HCT116 (cell line): ENCODE data around the gene SMS. TPM values are rescaled to one million over a fixed set of nuclear protein-coding genes. Genes with fewer than 3 reads are reported as not detected.

ENCODE experiments used
- ATAC-seq: fragments of 200-7000 bp; cut with Tn5 transposase; 2 replicates; pipeline ENCODE4 v1.9.1; 2020; ENCODE audit warnings: mild to moderate bottlenecking, moderate library complexity
- BruUV-seq: library from RNA; stranded (reverse); fragments of 400-500 nt; replicated peaks from 2 replicates; lab custom pipeline; 2021; lab: Mats Ljungman, UMichigan
- CTCF ChIA-PET: fragments of 300-600 bp; sonication (Branson Sonifier 250); formaldehyde crosslinking; loops from one replicate; lab custom pipeline; 2021; ENCODE audit warnings: antibody characterized with exemption; lab: Charles Lee
- POLR2A ChIA-PET: fragments of 300-600, 350-600 bp; sonication (Branson Sonifier 250); formaldehyde crosslinking; loops from one replicate; lab custom pipeline; 2021; ENCODE audit warnings: antibody characterized with exemption; lab: Charles Lee
- RAD21 ChIA-PET, 2 experiments: fragments of 300-600 bp; sonication (Branson Sonifier 250); formaldehyde crosslinking; loops; one replicate each; lab custom pipeline; 2023; ENCODE audit warnings: low total read pairs in 2 of 2; ENCODE audit not compliant: uncharacterized antibody in 2 of 2, unreplicated experiment in 2 of 2, low non-redundant PET in 1 of 2; lab: Charles Lee
- DNase-seq: peaks from one replicate; pipeline ENCODE4 v3.0.0-alpha.2; 2010; ENCODE audit warnings: low read depth, low spot score
- H2AFZ ChIP-seq: fragments of 200-600 bp; shearing (Covaris generic), sonication (generic); 2 replicates; pipeline ENCODE4 v1.6.1; 2017; ENCODE audit warnings: low read depth, mixed run types, mixed read lengths, antibody characterized with exemption, low read length; ENCODE audit not compliant: poor library complexity, severe bottlenecking
- H3K27ac ChIP-seq: 2 replicates; pipeline ENCODE4 v1.5.1; 2012; ENCODE audit warnings: low read depth, low read length
- H3K27me3 ChIP-seq: fragments of 200-600 bp; sonication (generic); 2 replicates; pipeline ENCODE4 v1.6.1; 2016; ENCODE audit warnings: mixed run types, low read length, mixed read lengths; ENCODE audit not compliant: insufficient read depth
- H3K36me3 ChIP-seq, 2 experiments: fragments of 200-500 bp in 1 of 2; fragments of 200-600 bp in 1 of 2; sonication (Bioruptor generic) in 1 of 2; sonication (generic) in 1 of 2; 2 replicates each; pipeline versions ENCODE4 v1.5.1 to v1.6.1; 2014 to 2016; ENCODE audit warnings: low read length in 2 of 2, inconsistent platforms in 1 of 2, mixed read lengths in 1 of 2, mixed run types in 1 of 2; ENCODE audit not compliant: insufficient read depth in 2 of 2, control insufficient read depth in 1 of 2
- H3K4me1 ChIP-seq, 2 experiments: fragments of 200-600 bp in 1 of 2; sonication (generic) in 1 of 2; 2 replicates each; pipeline versions ENCODE4 v1.5.1 to v1.6.1; 2012 to 2017; ENCODE audit warnings: low read length in 2 of 2, inconsistent platforms in 1 of 2, mild to moderate bottlenecking in 1 of 2, mixed read lengths in 1 of 2, mixed run types in 1 of 2, moderate library complexity in 1 of 2; ENCODE audit not compliant: insufficient read depth in 2 of 2, control insufficient read depth in 1 of 2
- H3K4me2 ChIP-seq: fragments of 200-600 bp; sonication (generic); 2 replicates; pipeline ENCODE4 v1.6.1; 2017; ENCODE audit warnings: mixed run types, low read length, mixed read lengths
- H3K4me3 ChIP-seq, 2 experiments: fragments of 200-600 bp in 1 of 2; sonication (generic) in 1 of 2; replicated peaks in 1 of 2; 2 replicates each; pipeline ENCODE4 v1.5.1; 2011 to 2016; ENCODE audit warnings: low read length in 2 of 2, control low read depth in 1 of 2, low read depth in 1 of 2, mild to moderate bottlenecking in 1 of 2, mixed read lengths in 1 of 2, mixed run types in 1 of 2
- H3K79me2 ChIP-seq: fragments of 200-600 bp; sonication (generic); 2 replicates; pipeline ENCODE4 v1.6.1; 2017; ENCODE audit warnings: mild to moderate bottlenecking, mixed run types, low read length, moderate library complexity, mixed read lengths; ENCODE audit not compliant: insufficient read depth
- H3K9ac ChIP-seq: fragments of 200-600 bp; sonication (generic); 2 replicates; pipeline ENCODE4 v1.6.1; 2016; ENCODE audit warnings: low read length, mixed read lengths
- H3K9me2 ChIP-seq: fragments of 200-600 bp; sonication (generic), shearing (Covaris generic); 2 replicates; pipeline ENCODE4 v1.6.1; 2017; ENCODE audit warnings: mixed run types, mild to moderate bottlenecking, moderate library complexity; ENCODE audit not compliant: insufficient read depth
- H3K9me3 ChIP-seq, 2 experiments: fragments of 200-500 bp in 1 of 2; fragments of 200-600 bp in 1 of 2; sonication (Bioruptor generic) in 1 of 2; sonication (generic) in 1 of 2; 2 replicates each; pipeline ENCODE4 v1.6.1; 2014 to 2017; ENCODE audit warnings: low read length in 2 of 2, mixed read lengths in 2 of 2, inconsistent platforms in 1 of 2, low read depth in 1 of 2, mild to moderate bottlenecking in 1 of 2, mixed run types in 1 of 2, moderate library complexity in 1 of 2; ENCODE audit not compliant: control insufficient read depth in 1 of 2, insufficient read depth in 1 of 2
- H4K20me1 ChIP-seq: fragments of 200-600 bp; sonication (generic), shearing (Covaris generic); 2 replicates; pipeline ENCODE4 v1.6.1; 2017; ENCODE audit warnings: mixed run types, mild to moderate bottlenecking, moderate library complexity; ENCODE audit not compliant: insufficient read depth
- ATF3 ChIP-seq: IDR thresholded peaks from 2 replicates; pipeline ENCODE4 v1.6.1; 2012
- CBX3 ChIP-seq: IDR thresholded peaks from 2 replicates; pipeline ENCODE4 v1.6.1; 2012; ENCODE audit warnings: low read depth
- CTCF ChIP-seq, 3 experiments: fragments of 200-600 bp in 1 of 3; sonication (generic) in 1 of 3; IDR thresholded peaks in 2 of 3; conservative IDR thresholded peaks in 1 of 3; 2 replicates each; pipeline ENCODE4 v1.5.1; 2012 to 2017; ENCODE audit warnings: low read depth in 2 of 3, low read length in 2 of 3, antibody characterized with exemption in 1 of 3, borderline replicate concordance in 1 of 3, control low read depth in 1 of 3, mild to moderate bottlenecking in 1 of 3, mixed read lengths in 1 of 3, mixed run types in 1 of 3, moderate library complexity in 1 of 3; ENCODE audit not compliant: insufficient read depth in 1 of 3
- EGR1 ChIP-seq: IDR thresholded peaks from 2 replicates; pipeline ENCODE4 v1.6.1; 2012; ENCODE audit warnings: low read depth
- JUND ChIP-seq: IDR thresholded peaks from 2 replicates; pipeline ENCODE4 v1.6.1; 2012
- MAX ChIP-seq: IDR thresholded peaks from 2 replicates; pipeline ENCODE4 v1.6.1; 2012
- POLR2A ChIP-seq: IDR thresholded peaks from 2 replicates; pipeline ENCODE4 v1.7.0; 2011; ENCODE audit warnings: borderline replicate concordance; ENCODE audit not compliant: insufficient read depth, insufficient read length; ENCODE audit errors: extremely low read depth
- RAD21 ChIP-seq: IDR thresholded peaks from 2 replicates; pipeline ENCODE4 v1.6.1; 2012; ENCODE audit warnings: low read depth, mild to moderate bottlenecking
- SIN3A ChIP-seq: IDR thresholded peaks from 2 replicates; pipeline ENCODE4 v1.6.1; 2012; ENCODE audit warnings: low read depth
- SRF ChIP-seq: IDR thresholded peaks from 2 replicates; pipeline ENCODE4 v1.6.1; 2012; ENCODE audit warnings: low read depth
- TCF7L2 ChIP-seq: IDR thresholded peaks from 2 replicates; pipeline ENCODE4 v1.7.0; 2011; ENCODE audit warnings: borderline replicate concordance, inconsistent platforms; ENCODE audit not compliant: insufficient read depth, insufficient read length; ENCODE audit errors: extremely low read depth
- intact Hi-C: fragments of 100-400 bp; cut with micrococcal nuclease; formaldehyde crosslinking; loops from 2 replicates; pipeline ENCODE4 v1.10.0; 2022
- total RNA-seq: library from RNA; stranded (reverse); gene quantifications from one replicate; pipeline ENCODE4 v1.2.1, GENCODE V29; 2021; ENCODE audit not compliant: unreplicated experiment

The SMS gene
- total RNA-seq, 1 experiment from 2014 or later: 164 TPM

GRCh38 chrX:21985332-21985777, 44.8 kb downstream of the SMS start:
- DNase-seq (peak; percentile 26), ATAC-seq (peak; percentile 92)
- ChIA-PET RAD21 (interaction anchor here in 1 of 2 experiments (0.7 kb wide), 1 partner anchor 151 kb away, joined by 3 read pairs; no protein-coding TSS in a partner anchor), CTCF (interaction anchor here (0.7 to 1.5 kb wide), 8 partner anchors 10 to 1917 kb away, joined by 3 to 5 read pairs (median 4); no protein-coding TSS in a partner anchor), POLR2A (no interaction called here)
- Histone ChIP-seq H3K4me2 (no peak overlapping the region), H3K27ac (no peak overlapping the region), H3K36me3 (peaks cover 0 to 15% of the 10 kb centered on the region in 2 experiments; a peak in 3 of 4 replicates), H3K9me3 (no peaks in the 10 kb centered on the region), H3K27me3 (no peaks in the 10 kb centered on the region), H3K4me3 (no peak overlapping the region), H3K9me2 (no peaks in the 10 kb centered on the region), H2AFZ (no peak overlapping the region), H4K20me1 (no peaks in the 10 kb centered on the region; the same call in 1 of the 2 replicates), H3K79me2 (peaks cover 9% of the 10 kb centered on the region; the same call in 1 of the 2 replicates), H3K9ac (no peak overlapping the region), H3K4me1 (no peaks in the 10 kb centered on the region)
- BruUV-seq: no TSS peak
- TF ChIP-seq JUND (no peak), CTCF (IDR thresholded peaks at IDR 0.05 in 2 of 3, conservative IDR thresholded peaks at IDR 0.05 in 1 of 3; ENCODE audit: borderline replicate concordance in 1 of 3, insufficient read depth in 1 of 3, low read depth in 2 of 3, low read length in 2 of 3) (peak; percentile 70 to 91 (median 74)), RAD21 (peak; percentile 68), SRF (no peak), CBX3 (no peak), POLR2A (no peak), ATF3 (no peak), EGR1 (no peak), SIN3A (no peak), MAX (no peak), TCF7L2 (no peak)
- intact Hi-C loops: loop anchor here (5.0 kb wide), 3 partner anchors 762 to 1647 kb away; no protein-coding TSS in a partner anchor
